ENCODE measurements around the gene NUP93.

Gene NUP93

DNA sequence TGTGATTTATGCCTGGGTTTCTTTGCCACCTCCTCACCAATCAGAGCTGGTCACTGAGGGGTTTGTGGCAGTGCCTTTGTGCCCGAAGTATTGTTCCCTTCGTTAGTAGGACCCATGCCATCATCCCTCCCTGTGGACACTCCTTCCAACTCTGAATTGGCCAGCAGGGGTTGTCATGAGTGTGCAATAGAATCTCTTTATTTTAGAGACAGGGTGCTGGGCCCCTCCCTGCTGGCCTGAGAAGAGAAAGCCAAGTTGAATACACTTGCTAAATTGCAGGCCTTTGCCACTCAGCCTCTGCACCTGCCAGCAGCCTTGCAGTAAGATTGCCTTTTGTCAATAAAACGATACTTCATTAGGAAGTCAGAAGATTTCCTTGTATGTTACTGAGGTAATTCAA is 94.4 kb downstream of the NUP93 start:
- no peak for DNase-seq

DNA sequence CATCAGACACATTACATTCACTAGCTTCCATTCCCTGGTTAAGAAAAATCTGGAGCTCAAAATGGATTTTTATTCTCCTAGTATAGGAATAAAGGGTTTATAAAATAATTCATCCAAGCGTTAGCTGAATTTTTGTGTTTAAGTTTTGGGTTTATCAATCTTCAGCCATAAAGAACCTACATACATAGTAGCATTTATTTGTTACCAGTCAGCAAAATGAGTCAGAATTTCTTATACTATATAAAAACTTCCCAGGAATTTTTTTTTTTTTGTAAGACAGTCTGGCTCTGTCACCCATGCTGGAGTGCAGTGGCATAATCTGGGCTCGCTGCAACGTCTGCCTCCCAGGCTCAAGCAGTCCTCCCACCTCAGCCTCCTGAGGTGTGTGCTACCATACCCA is 94.9 kb downstream of the NUP93 start:
- no peak for DNase-seq

DNA sequence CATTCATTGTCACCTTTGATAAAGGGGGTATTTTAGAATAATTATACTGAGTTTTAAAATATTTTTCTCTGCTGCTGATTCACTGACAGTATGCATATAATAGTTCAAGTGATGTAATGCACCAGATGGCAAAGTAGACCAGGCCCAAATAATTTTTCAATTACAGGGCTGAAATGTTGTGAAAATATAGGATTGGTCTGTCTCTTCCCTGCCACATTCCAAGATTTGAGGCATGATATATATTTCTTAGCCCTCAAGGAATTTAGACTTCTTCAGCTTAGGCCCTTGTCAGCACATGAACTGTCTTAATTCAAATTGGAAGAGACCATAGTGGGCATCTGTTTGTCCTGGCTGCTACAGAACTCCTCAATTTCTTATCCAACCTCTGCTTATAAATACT is 95.9 kb downstream of the NUP93 start:
- DNase-seq = no peak

DNA sequence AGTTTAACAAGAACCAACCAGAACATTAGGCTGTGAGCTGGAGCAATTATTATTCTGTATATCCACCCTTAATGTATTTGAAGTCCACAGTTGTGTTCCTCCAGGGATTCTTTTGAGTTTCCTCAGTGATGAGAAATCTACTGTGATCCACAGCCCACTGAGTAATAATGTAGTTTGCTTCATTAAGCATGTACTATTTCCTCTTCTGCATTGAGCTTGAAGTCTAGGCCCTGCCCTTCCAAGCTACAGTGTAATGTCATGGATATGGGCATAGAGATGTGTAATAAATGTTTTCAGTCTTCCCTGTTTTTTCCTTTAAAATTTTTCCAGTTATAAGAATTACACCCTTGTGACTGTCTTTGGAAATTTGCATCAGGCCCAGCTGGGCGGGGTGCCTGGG is 98.7 kb downstream of the NUP93 start:
- no peak for DNase-seq

DNA sequence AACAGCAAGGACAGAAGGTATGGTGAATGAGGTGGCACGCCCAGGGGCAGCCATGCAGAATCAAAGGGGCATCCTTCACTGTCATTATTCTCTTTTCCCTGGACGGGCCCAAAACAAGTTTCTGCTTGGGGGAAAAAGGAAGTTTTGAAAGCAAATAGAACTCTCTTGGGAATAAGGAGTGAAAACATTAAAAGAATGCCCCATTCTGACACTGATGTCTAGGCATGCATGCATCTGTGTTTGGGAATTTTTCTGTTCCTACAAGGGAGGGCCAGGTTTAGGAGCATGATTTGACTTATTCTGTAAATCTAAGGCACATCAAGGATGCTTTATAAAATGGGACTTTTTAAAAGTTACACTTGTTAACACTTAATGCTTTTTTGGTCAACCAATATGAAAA is 100.7 kb downstream of the NUP93 start:
- no peak for DNase-seq

DNA sequence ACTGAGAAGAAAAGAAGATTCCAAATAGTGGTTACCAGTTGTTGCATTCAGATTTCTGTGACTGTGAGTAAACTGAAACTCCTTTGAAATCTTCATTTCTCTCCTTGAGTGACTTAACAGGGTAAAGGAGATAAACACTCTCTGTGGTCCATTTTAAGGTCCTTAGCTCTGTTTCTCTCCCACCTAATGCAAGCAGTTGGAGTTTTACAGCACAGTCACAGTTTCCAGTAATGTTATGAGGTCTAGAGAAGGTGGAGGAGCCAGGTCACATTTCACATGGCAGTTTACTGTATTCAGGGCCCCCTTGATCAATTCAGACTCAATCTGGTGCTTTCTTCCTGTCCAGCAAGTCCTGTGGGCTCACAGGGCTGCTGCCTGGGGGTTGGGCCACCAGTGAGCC is 102.8 kb downstream of the NUP93 start:
- DNase-seq = no peak

DNA sequence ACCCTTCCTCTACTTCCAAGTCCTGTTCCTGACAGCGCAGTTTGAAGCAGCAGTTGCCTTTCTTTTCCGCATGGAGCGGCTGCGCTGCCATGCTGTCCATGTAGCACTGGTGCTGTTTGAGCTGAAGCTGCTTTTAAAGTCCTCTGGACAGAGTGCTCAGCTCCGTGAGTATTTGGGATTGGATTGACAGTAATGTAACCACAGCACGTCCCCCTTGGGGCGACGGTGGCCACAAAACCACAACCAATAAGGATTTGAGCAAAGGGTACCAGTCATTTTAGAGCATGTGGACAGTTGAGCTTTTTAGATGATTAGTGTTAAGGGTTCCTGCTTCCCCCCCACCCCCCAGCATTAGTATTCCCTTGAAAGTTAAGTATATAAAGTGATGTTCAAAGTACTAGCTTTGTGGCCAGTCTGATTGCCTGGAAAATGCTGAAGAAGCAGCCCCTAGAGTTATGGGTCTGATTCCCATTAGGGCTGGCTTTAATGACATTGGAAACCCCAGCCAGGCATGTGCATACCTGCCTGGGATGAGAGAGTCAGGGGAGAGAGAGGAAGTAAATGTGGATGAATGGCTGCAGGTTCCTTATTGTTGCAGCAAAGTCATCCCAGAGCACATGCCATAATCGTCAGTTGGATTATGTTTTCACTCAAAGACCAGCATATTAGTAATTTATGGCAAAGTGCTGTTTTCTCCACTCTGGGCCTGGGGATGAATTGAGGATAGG is 103.5 kb downstream of the NUP93 start:
- DNase-seq = no peak

DNA sequence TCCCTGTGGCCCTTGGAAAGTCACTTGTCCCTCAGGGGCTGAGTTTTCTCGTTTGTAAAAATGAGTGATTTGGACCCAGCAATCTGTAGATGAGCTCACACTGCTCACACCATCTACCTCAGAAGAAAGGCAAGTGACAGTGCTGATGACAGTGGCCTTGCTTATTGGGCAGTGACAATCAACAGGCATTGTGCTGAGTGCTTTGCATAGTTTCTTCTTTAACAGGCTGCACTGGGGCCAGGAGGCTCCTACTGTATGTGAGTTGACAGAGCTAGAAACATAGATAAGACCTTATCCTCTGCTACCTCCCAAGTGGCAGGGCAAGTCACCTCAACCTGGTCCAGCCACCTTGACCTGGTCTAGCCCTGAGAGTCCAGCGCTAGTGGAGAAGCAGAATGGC is 105.4 kb downstream of the NUP93 start:
- no peak for DNase-seq

DNA sequence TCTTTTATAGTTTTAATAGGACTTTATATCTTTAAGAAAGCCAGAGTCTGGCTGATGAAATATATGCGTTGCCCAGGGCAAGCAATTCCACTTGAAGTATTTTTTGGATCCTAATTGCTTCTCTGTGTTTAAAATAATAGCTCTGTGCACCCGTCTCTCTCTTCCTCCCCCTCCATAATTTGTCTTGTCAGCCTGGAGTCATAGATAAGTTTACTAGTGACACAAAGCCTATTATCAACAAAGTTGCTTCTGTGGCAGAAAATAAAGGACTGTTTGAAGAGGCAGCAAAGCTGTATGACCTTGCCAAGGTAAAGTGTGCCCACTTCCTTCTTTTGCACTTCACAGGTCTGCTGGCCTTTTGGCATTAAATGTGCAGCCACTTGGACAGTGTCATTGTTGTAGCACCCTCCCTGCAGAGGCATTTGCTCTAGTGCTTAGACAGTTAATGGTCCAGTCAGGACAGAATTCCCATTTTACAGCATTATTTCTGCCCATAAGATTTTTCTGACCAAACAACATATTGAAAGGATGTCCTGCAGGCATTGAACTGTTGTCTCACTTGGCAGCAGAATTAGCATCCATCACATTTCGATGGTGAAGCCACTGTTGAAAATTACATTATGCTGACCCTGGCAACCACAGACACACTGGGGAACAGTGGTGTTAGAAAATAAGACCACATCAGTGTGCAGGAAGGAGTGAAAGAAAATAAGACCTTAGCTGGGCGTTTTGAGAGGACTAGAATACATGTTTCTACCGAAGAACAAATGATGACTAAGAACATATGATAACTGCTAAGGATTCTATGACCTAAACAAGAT is 106.7 kb downstream of the NUP93 start:
- no peak for DNase-seq

DNA sequence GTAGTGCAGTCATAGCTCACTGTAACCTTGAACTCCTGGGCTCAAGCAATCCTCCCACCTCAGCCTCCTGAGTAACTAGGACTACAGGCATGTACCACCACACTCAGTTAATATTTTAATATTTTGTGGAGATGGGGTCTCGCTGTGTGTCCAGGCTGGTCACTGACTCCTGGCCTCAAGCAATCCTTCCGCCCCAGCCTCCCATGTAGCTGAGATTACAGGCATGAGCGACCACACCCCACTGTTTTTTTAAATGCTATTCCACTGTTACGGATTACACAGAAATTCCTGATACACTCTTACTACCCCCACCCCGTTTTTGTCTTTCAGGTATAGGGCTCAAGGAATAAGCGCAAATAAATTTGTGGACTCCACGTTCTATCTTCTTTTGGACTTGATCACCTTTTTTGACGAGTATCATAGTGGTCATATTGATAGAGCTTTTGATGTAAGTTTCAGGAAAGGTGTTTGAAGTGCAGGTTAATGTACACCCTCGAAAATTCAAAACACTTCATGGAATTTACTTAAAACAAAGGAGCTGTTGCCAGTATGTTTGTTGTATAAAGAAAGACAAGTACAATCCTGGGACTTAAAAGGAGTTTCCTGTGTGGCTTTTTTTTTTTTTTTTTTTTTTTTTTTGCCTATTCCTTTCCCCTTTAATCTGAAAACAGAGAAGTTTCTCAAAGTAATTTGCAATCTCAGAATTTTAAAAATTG is 108.9 kb downstream of the NUP93 start:
- no peak for DNase-seq

DNA sequence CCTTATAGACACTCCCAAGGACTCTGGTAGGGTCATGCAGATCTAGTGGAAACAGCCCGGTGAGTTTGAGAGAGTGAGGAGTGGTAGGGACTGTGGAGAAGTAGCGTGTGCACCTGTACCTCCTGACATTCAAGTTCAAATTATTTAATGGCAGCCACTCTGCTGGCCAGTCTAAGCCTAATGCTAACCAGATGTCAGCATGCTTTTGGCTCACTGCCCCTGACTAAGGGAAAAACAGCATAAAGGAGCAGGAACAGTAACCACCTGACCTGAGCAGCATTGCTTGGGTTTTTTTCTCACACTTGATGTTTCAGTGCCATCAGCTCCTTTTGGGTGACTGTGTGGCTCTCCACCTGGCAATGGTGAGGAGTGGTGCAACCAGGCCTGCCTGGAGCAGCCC is 111.3 kb downstream of the NUP93 start:
- DNase-seq = no peak

DNA sequence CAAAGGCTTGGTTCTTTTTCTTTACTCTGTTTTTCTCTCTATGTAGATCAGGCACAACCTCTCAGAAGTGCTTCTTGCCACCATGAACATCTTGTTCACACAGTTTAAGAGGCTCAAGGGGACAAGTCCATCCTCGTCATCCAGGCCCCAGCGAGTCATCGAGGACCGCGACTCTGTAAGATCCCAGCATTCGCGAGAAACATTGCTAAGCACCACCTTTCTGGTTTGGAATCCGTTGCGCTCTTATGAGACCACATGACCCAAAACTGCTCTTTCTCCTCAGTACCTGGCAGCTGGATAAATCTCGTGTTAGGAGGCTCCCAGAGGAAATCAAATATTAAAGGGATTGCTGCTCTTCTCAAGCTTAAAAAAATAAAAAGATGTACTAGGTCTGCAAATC is 111.7 kb downstream of the NUP93 start:
- DNase-seq = no peak

DNA sequence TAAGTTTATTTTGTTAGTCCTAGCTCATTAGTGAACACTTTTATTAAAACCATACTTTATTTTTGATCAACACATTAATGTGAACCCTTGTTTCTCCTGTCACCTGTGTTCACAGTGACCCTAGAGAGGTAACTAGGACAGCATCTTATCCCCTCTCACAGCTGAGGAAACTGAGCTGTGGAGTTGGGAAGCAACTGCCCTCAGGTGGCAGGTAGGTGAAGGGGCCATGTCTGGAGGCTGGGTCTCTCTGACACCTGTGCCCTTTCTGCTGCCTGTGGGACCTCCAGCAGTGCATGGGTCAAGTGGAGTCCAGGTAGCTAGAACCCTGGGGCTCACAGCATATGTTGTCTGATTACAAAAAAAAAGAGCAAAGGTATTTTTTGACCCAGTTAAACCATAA is 112.2 kb downstream of the NUP93 start:
- no peak for DNase-seq

DNA sequence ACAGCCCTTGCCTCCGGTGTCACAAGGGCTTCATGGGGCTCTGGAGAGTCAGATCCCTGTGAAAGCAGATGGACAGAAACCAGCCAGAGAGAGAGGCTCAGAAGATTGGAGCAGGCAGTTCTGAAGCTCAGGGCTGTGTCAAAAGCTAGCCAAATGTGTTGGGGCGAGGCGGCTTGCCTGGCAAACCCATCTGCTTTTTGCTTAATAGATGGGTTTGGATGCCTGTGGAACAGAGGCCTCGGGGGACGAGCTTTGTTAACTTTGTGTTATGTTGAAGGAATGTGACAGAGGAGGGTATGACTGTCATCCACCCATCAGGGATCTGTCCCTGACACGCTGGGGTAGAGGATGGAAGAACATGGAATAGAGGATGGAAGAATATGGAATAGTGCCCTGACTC is 114.1 kb downstream of the NUP93 start:
- no peak for DNase-seq

DNA sequence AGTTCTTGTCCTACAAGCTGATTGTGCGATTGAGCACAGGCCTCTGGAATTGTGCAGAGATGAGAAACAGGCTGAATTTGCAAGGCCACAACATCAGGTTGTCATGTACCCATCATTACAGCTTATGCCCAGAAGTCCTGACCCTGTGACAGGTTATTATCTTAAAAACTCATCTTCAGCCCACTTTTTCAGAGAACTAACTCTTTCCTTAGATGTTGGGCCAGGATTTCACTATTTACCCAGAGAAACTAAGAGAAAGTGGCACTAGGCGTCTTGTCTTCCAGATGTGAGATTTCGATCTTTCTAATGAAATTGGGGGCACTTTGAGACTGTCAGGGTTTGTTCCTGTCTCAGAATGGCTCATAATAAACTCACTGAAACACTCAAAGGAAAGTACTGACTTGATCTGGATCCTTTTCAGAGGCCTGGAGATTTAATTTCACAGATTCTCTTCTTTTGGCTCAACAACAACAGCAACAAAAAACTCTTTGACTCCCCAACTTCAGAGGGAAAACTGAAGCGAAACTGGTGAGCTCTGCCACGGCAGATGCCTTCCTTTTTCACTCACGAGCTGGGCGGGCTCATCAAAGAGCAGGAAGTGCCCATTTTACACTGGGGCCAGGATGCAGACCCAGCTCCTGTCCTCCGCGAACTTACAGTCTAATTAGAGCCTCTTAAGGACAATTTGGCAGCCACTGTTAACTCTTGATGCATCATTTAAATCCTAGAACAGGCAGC is 117.4 kb downstream of the NUP93 start:
- no peak for DNase-seq

DNA sequence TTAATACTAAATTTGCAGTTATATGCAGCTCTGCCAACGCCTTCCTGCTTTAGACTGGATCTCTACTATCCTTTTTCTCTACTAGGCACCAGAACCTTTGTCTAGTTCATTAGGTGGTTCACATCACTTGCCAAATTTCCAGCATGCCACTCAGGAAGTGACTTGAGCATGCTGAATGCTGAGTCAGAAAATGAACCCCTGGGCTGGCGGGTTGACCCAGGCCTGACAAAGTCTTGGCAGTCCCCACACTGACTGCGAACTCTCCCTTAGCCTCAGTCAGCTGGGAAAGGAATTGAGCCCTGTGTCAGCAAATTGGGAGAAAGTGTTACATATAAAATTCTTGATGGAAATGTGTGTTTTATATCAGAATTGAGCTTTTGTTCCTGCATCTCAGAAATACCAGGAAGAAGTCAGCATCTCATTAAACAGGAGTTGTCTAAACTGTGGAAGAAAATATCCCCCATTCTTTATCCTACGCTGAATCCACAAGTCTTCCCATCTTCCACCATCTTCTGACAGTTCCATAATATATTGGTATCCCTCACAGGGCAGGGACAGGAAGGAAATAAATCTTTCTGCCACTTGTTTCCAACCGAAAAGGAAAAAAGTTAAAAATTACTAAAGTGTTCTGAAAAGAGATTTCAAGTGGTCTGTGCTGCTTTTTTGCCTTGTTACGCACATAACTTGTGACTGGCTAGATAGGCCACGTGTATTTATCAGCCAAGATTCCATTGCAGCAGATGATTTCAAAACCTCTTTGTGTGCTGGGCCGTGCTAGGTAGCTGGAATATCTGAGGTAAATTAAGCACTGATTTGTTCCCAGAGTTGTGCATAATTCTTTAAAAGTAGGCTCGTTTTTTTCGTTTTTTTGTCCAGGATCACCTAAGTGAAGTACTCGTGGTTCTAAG is 118.4 kb downstream of the NUP93 start:
- DNase-seq = no peak

DNA sequence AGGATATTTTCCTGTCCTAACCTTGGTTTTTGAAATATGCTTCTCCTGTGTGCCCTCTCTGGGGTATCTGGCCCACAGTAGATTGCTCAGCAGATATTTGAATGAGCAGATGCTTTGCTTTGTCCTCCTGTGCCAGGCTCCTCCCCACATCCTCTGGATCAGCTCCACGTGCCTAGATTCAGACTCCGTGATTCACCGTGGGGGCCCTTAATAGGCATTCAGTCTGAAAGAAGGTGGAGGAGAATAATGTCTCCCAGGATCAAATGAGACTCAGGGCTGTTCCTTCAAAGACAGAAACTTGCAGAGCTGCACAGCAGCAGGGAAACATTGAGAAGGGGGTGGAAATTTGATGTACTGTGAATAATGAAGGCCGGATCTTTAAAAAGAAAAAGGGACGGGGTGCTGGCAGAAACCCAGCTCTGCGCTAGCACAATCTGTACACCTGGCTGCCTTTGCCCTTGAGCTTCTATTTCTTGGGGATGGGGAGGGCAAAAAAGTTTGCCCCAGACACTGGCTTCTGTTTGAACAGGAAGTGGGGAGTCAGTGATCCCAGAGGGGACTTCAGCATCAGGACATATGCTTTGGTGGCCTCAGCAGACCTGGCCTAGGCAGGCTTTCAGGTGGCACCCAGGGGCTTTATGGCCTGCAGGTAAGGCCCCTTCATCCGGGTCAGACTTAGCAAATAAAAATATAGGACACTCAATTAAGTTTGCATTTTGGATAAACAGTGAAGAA is 119.2 kb downstream of the NUP93 start:
- DNase-seq = peak; percentile 6

DNA sequence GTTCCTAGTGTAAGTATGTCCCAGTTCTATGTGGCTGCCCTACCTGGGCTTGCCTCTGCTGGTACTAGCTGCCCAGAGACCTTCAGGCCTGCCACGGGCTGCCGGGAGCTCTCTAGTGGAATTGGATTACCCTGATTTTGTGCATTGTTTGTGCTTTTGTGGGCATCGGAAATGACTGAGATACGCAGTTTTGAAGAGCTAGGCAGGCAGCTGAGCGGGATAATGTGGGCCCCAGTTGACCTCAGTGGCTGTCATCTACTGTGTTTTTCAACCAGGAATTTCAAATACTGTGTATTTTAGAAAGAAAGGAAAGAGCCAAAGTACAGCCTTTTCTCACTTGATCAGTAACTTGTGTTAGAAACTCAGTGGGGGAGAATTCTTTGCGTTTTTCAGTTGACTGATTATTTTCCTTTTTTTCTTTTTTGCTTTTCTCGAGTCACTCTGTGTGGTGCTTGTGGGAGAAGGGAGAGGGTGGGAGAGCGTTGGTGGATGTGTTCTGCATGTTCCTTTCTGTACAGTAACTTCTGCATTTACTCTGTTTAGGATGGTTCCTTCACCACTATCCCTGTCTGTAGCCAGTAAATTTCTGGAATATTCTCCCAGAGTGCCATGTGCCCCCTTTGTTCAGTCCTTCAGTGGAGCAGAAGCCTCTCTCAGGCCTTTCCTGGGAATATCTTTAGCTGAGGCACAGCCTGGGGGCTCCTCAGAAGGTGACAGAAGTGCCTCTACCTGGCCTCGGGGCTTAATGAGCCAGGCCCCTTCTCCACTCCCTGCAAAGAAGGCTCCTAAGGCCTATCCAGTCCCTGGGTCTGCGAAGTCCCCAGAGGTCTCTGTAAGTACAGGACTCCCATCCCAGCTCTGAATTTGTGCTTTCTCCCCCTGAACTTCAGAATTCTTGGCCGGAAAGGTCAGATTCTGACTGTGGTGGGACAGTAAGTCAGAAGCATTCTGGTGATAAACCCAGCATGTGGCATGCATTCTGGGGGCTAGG is 120.1 kb downstream of the NUP93 start:
- no peak for DNase-seq

DNA sequence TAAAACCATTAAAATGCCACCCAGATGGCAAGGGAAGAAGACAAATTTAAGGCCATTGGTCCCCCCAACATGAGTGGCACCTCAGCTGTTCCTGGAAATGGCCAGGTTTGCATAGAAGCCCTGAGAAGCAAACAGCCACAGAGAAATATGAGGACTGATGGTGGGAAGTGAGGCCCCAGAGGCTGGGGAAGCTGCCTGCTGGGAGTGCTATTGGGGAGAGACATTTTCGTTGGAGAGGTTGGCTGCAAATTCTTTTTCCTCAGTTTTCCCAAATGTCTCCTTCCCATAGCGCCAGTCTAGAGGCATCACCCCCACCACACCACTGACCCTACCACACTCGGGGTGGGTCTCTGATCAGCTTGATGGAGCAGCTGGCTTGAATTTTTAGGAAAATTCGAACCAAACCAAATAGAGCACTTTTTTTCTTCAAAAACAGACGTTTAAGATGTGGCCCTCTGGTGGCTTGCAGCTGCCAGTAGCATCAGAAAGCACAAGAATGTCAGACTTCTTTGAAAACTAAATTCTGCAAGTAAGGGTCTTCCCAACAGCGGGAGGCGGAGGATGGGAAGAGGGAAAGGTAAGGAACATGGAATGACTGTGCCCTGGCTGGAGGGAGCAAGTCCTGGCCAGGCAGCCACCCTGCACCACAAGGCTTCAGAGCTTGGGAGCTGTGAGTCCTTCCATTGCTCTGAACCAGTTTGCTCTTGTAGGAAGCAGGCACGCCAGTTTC is 121.9 kb downstream of the NUP93 start:
- no peak for DNase-seq

DNA sequence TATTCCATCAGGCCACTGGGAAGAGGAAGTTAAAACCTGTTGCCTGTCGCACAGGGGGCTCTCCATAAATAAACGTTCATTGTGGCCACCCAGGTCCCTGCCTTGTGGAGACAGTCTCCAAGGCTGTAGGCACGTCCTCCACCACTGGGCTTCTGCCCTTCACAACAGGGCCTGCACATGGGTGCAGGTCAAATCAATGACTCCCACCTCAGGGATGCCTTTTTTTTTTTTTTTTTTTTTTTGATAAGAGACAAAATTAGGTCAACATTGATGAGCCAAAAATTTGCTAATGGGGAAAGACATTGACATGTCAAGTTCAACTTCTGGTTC is 122.4 kb downstream of the NUP93 start:
- DNase-seq = no peak
